Measurements from ENCODE around the gene SBF1.

- TF ChIP-seq, protein P1, sequence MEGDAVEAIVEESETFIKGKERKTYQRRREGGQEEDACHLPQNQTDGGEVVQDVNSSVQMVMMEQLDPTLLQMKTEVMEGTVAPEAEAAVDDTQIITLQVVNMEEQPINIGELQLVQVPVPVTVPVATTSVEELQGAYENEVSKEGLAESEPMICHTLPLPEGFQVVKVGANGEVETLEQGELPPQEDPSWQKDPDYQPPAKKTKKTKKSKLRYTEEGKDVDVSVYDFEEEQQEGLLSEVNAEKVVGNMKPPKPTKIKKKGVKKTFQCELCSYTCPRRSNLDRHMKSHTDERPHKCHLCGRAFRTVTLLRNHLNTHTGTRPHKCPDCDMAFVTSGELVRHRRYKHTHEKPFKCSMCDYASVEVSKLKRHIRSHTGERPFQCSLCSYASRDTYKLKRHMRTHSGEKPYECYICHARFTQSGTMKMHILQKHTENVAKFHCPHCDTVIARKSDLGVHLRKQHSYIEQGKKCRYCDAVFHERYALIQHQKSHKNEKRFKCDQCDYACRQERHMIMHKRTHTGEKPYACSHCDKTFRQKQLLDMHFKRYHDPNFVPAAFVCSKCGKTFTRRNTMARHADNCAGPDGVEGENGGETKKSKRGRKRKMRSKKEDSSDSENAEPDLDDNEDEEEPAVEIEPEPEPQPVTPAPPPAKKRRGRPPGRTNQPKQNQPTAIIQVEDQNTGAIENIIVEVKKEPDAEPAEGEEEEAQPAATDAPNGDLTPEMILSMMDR (IDR thresholded peaks at IDR 0.05), result no peak
- no peak for TF ChIP-seq POLR2A (IDR thresholded peaks at IDR 0.05)
These were observed 57.2 kb downstream of the SBF1 start for GRCh38 chr22:50417411-50418210.

All from body of pancreas (tissue), 4 donors.